Vagina (tissue), 2 donors: ENCODE results near the gene RIIAD1. TPM values are rescaled to one million over a fixed set of nuclear protein-coding genes. Genes with fewer than 3 reads are reported as not detected.
"Not testable (repeated sequence)": the region's sequence is repeated elsewhere in the genome, so short reads cannot be mapped to it uniquely, and the experiment has no call there.

Experiments
- DNase-seq, 2 donors: peaks; one replicate each; pipeline ENCODE4 v3.0.0-alpha.2; 2017; ENCODE audit errors: extremely low spot score in 2 of 2
- H3K27ac ChIP-seq: fragments of 200-600 bp; sonication (generic); one replicate; pipeline ENCODE4 v1.5.1; 2019
- H3K27me3 ChIP-seq: fragments of 200-600 bp; sonication (generic); one replicate; pipeline ENCODE4 v1.5.1; 2019
- H3K36me3 ChIP-seq, 2 donors: fragments of 200-600 bp; sonication (generic); one replicate each; pipeline ENCODE4 v1.5.1; 2017 to 2019
- H3K4me1 ChIP-seq: fragments of 200-600 bp; sonication (generic); one replicate; pipeline ENCODE4 v1.5.1; 2019
- H3K4me3 ChIP-seq, 2 donors: fragments of 200-600 bp; sonication (generic); 1 replicate in 1 of 2; 2 replicates in 1 of 2; pipeline ENCODE4 v1.5.1; 2016 to 2019
- H3K9me3 ChIP-seq: fragments of 200-600 bp; sonication (generic); one replicate; pipeline ENCODE4 v1.5.1; 2019
- CTCF ChIP-seq, 3 experiments: fragments of 450-650 bp in 2 of 3; fragments of 200-600 bp in 1 of 3; sonication (generic) in 1 of 3; IDR thresholded peaks; one replicate each; pipeline ENCODE4 v1.5.1; 2017 to 2019; ENCODE audit warnings: antibody characterized with exemption in 3 of 3, mild to moderate bottlenecking in 2 of 3, moderate library complexity in 2 of 3
- POLR2A ChIP-seq, 2 donors: fragments of 450-650 bp; IDR thresholded peaks; one replicate each; pipeline ENCODE4 v1.6.1; 2017; ENCODE audit warnings: antibody characterized with exemption in 2 of 2, mild to moderate bottlenecking in 2 of 2, moderate library complexity in 2 of 2
- POLR2AphosphoS5 ChIP-seq, 2 donors: sonication (generic); formaldehyde crosslinking; IDR thresholded peaks; one replicate each; pipeline ENCODE4 v1.9.0; 2017; ENCODE audit warnings: antibody characterized with exemption in 2 of 2, mild to moderate bottlenecking in 2 of 2, low read depth in 1 of 2; ENCODE audit not compliant: insufficient read depth in 1 of 2
- intact Hi-C: fragments of 100-400 bp; cut with DNase I; formaldehyde crosslinking; loops from one replicate; pipeline ENCODE4 v1.15.1; 2023
- total RNA-seq: library from RNA; depleted of rRNA; stranded (reverse); fragments of >200 nt; gene quantifications from one replicate; pipeline ENCODE4 v1.2.3, GENCODE V29; 2016

RIIAD1 gene
- not detected for total RNA-seq

GRCh38 chr1:151720974-151721787, at the start of gene RIIAD1:
TSS of gene RIIAD1 (plus strand) at chr1:151721522. CDS start at chr1:151721537, 15 bp downstream.
- TF ChIP-seq CTCF (IDR thresholded peaks at IDR 0.05), result no peak
- no peak for TF ChIP-seq POLR2AphosphoS5 (IDR thresholded peaks at IDR 0.05; ENCODE audit: insufficient read depth in 1 of 2, low read depth in 1 of 2)
- no peak for TF ChIP-seq POLR2A (IDR thresholded peaks at IDR 0.05)
- H3K27me3 ChIP-seq, result no peaks in the 10 kb centered on the region
- H3K36me3 ChIP-seq, result no peaks in the 10 kb centered on the region
- H3K4me1 ChIP-seq, result peaks cover 33% of the 10 kb centered on the region
- H3K27ac ChIP-seq, result peak within 1 kb of the TSS; percentile 58
- DNase-seq, result no peak
- H3K9me3 ChIP-seq, result no peaks in the 10 kb centered on the region
- intact Hi-C loops, result no loop called here
- H3K4me3 ChIP-seq, result peak within 1 kb of the TSS; percentile 46 to 54

- Histone ChIP-seq H3K27ac (no peak overlapping the region), H3K36me3 (peaks cover 0 to 25% of the 10 kb centered on the region in 2 donors), H3K9me3 (peaks cover 4% of the 10 kb centered on the region), H3K4me1 (no peaks in the 10 kb centered on the region), H3K27me3 (no peaks in the 10 kb centered on the region), H3K4me3 (no peak overlapping the region)
- TF ChIP-seq POLR2A (IDR thresholded peaks at IDR 0.05) (no peak), CTCF (IDR thresholded peaks at IDR 0.05) (no peak), POLR2AphosphoS5 (IDR thresholded peaks at IDR 0.05; ENCODE audit: insufficient read depth in 1 of 2, low read depth in 1 of 2) (no peak)
- DNase-seq, result no peak
- intact Hi-C loops, result no loop called here
These were observed 47.9 kb upstream of the RIIAD1 start for GRCh38 chr1:151673407-151673806.

- Histone ChIP-seq H3K27ac (no peak overlapping the region), H3K9me3 (no peaks in the 10 kb centered on the region), H3K27me3 (no peaks in the 10 kb centered on the region), H3K4me3 (no peak overlapping the region), H3K4me1 (no peaks in the 10 kb centered on the region), H3K36me3 (peaks cover 0 to 27% of the 10 kb centered on the region in 2 donors)
- no peak for DNase-seq
- no peak for TF ChIP-seq POLR2A (IDR thresholded peaks at IDR 0.05)
- TF ChIP-seq POLR2AphosphoS5 (IDR thresholded peaks at IDR 0.05; ENCODE audit: insufficient read depth in 1 of 2, low read depth in 1 of 2), result no peak
- no peak for TF ChIP-seq CTCF (IDR thresholded peaks at IDR 0.05)
- intact Hi-C loops, result no loop called here
These were observed 40.9 kb upstream of the RIIAD1 start for GRCh38 chr1:151680391-151680790.

GRCh38 chr1:151680826-151681225, 40.5 kb upstream of the RIIAD1 start:
- intact Hi-C loops, result no loop called here
- TF ChIP-seq CTCF (IDR thresholded peaks at IDR 0.05), result no peak
- peak in 1 of 2 donors; percentile 61 for TF ChIP-seq POLR2AphosphoS5 (IDR thresholded peaks at IDR 0.05; ENCODE audit: insufficient read depth in 1 of 2, low read depth in 1 of 2)
- no peak for TF ChIP-seq POLR2A (IDR thresholded peaks at IDR 0.05)
- Histone ChIP-seq H3K27ac (no peak overlapping the region), H3K27me3 (no peaks in the 10 kb centered on the region), H3K9me3 (no peaks in the 10 kb centered on the region), H3K36me3 (peaks cover 0 to 27% of the 10 kb centered on the region in 2 donors), H3K4me3 (no peak overlapping the region), H3K4me1 (no peaks in the 10 kb centered on the region)
- DNase-seq, result no peak

GRCh38 chr1:151681923-151682322, 39.4 kb upstream of the RIIAD1 start:
- Histone ChIP-seq H3K36me3 (peaks cover 0 to 27% of the 10 kb centered on the region in 2 donors), H3K4me1 (no peaks in the 10 kb centered on the region), H3K27ac (no peak overlapping the region), H3K4me3 (no peak overlapping the region), H3K27me3 (no peaks in the 10 kb centered on the region), H3K9me3 (no peaks in the 10 kb centered on the region)
- no peak for TF ChIP-seq POLR2A (IDR thresholded peaks at IDR 0.05)
- no peak for TF ChIP-seq CTCF (IDR thresholded peaks at IDR 0.05)
- no peak for TF ChIP-seq POLR2AphosphoS5 (IDR thresholded peaks at IDR 0.05; ENCODE audit: insufficient read depth in 1 of 2, low read depth in 1 of 2)
- intact Hi-C loops, result no loop called here
- DNase-seq, result no peak

GRCh38 chr1:151682901-151683300, 38.4 kb upstream of the RIIAD1 start:
- H3K4me1 ChIP-seq, H3K4me3 ChIP-seq, DNase-seq, H3K27ac ChIP-seq, H3K27me3 ChIP-seq, H3K9me3 ChIP-seq, intact Hi-C loops: not testable (repeated sequence)
- peaks cover 0 to 26% of the 10 kb centered on the region in 2 donors for H3K36me3 ChIP-seq
